Osteocyte (in vitro differentiated cells): ENCODE measurements around the gene VEPH1. TPM values are rescaled to one million over a fixed set of nuclear protein-coding genes. Genes with fewer than 3 reads are reported as not detected.

Experiments used
- DNase-seq: peaks from one replicate; pipeline ENCODE4 v3.0.0; 2021; ENCODE audit warnings: mixed read lengths; ENCODE audit not compliant: unreplicated experiment; ENCODE audit errors: extremely low spot score
- H3K27ac Mint-ChIP-seq: one replicate; pipeline ENCODE4 v1.8.0; 2021; ENCODE audit warnings: mild to moderate bottlenecking, mixed read lengths; ENCODE audit not compliant: unreplicated experiment
- H3K27me3 Mint-ChIP-seq: one replicate; pipeline ENCODE4 v1.8.0; 2021; ENCODE audit warnings: mixed read lengths; ENCODE audit not compliant: unreplicated experiment
- H3K36me3 Mint-ChIP-seq: one replicate; pipeline ENCODE4 v1.8.0; 2021; ENCODE audit warnings: mixed read lengths; ENCODE audit not compliant: unreplicated experiment
- H3K4me1 Mint-ChIP-seq: one replicate; pipeline ENCODE4 v1.8.0; 2021; ENCODE audit warnings: mixed read lengths; ENCODE audit not compliant: unreplicated experiment
- H3K4me3 Mint-ChIP-seq: one replicate; pipeline ENCODE4 v1.8.0; 2021; ENCODE audit warnings: mild to moderate bottlenecking, moderate library complexity, mixed read lengths; ENCODE audit not compliant: unreplicated experiment
- H3K9me3 Mint-ChIP-seq: one replicate; pipeline ENCODE4 v1.8.0; 2021; ENCODE audit warnings: mixed read lengths; ENCODE audit not compliant: unreplicated experiment
- total RNA-seq: library from RNA; stranded (reverse); gene quantifications from 2 replicates; pipeline ENCODE4 v1.2.1, GENCODE V29; 2021
- TF ChIP-seq, protein P1 (sequence below): fragments of 200-600 bp; sonication (generic); IDR thresholded peaks from 2 replicates; pipeline ENCODE4 v1.5.0; 2021; ENCODE audit warnings: antibody characterized with exemption, mild to moderate bottlenecking, moderate library complexity

VEPH1 gene
- total RNA-seq, 1 donor from 2014 or later: 0.46 TPM

- Mint-ChIP-seq H3K36me3 (no peaks in the 10 kb centered on the region), H3K4me3 (no peak overlapping the region), H3K27me3 (no peaks in the 10 kb centered on the region), H3K9me3 (no peaks in the 10 kb centered on the region), H3K27ac (no peak overlapping the region), H3K4me1 (peaks cover 36% of the 10 kb centered on the region)
- TF ChIP-seq, protein P1, sequence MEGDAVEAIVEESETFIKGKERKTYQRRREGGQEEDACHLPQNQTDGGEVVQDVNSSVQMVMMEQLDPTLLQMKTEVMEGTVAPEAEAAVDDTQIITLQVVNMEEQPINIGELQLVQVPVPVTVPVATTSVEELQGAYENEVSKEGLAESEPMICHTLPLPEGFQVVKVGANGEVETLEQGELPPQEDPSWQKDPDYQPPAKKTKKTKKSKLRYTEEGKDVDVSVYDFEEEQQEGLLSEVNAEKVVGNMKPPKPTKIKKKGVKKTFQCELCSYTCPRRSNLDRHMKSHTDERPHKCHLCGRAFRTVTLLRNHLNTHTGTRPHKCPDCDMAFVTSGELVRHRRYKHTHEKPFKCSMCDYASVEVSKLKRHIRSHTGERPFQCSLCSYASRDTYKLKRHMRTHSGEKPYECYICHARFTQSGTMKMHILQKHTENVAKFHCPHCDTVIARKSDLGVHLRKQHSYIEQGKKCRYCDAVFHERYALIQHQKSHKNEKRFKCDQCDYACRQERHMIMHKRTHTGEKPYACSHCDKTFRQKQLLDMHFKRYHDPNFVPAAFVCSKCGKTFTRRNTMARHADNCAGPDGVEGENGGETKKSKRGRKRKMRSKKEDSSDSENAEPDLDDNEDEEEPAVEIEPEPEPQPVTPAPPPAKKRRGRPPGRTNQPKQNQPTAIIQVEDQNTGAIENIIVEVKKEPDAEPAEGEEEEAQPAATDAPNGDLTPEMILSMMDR: no peak
- no peak for DNase-seq
Observed at GRCh38 chr3:157368171-157368570, 135.0 kb downstream of the VEPH1 start.

- H3K27ac Mint-ChIP-seq: peak overlapping the region; percentile 16
- H3K4me1 Mint-ChIP-seq: peaks cover 38% of the 10 kb centered on the region
- H3K36me3 Mint-ChIP-seq: no peaks in the 10 kb centered on the region
- H3K4me3 Mint-ChIP-seq: no peak overlapping the region
- no peaks in the 10 kb centered on the region for H3K9me3 Mint-ChIP-seq
- H3K27me3 Mint-ChIP-seq: no peaks in the 10 kb centered on the region
- no peak for DNase-seq
- TF ChIP-seq, protein P1: no peak
Observed at GRCh38 chr3:157363393-157363792, 139.8 kb downstream of the VEPH1 start.

DNA sequence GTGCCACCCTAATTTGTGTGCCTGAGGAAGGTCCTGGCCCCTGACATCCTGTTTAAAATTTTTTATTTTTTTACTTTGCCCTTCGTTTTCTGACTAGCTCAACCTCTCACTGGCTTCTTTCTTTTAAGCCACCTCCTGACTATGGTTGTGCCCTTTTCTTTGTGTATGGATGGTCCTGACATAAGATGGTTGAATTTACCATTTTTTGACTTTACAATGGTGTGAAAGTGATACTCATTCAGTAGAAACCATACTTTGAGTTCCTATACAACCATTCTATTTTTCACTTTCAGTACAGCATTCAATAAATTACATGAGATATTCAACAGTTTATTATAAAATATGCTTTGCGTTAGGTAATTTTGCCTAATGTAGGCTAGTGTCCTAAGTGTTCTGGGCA is 140.9 kb downstream of the VEPH1 start:
- Mint-ChIP-seq H3K27ac (no peak overlapping the region), H3K9me3 (no peaks in the 10 kb centered on the region), H3K27me3 (no peaks in the 10 kb centered on the region), H3K36me3 (no peaks in the 10 kb centered on the region), H3K4me3 (no peak overlapping the region), H3K4me1 (peaks cover 42% of the 10 kb centered on the region)
- TF ChIP-seq, protein P1: no peak
- DNase-seq: no peak

GRCh38 chr3:157360044-157360443 is 143.2 kb downstream of the VEPH1 start:
- TF ChIP-seq, protein P1: no peak
- Mint-ChIP-seq H3K4me3 (no peak overlapping the region), H3K27ac (peak overlapping the region; percentile 77), H3K9me3 (no peaks in the 10 kb centered on the region), H3K36me3 (no peaks in the 10 kb centered on the region), H3K27me3 (no peaks in the 10 kb centered on the region), H3K4me1 (peaks cover 52% of the 10 kb centered on the region)
- no peak for DNase-seq

GRCh38 chr3:157356541-157356940 is 146.7 kb downstream of the VEPH1 start:
- TF ChIP-seq, protein P1: no peak
- Mint-ChIP-seq H3K4me1 (peaks cover 46% of the 10 kb centered on the region), H3K4me3 (no peak overlapping the region), H3K27ac (peak overlapping the region; percentile 1), H3K27me3 (no peaks in the 10 kb centered on the region), H3K36me3 (no peaks in the 10 kb centered on the region), H3K9me3 (no peaks in the 10 kb centered on the region)
- DNase-seq: no peak
